H1 (cell line): ENCODE results near the gene RSPO3. TPM values are rescaled to one million over a fixed set of nuclear protein-coding genes. Genes with fewer than 3 reads are reported as not detected.

Experiments used
- CTCF ChIA-PET: fragments of 300-600 bp; sonication (Branson Sonifier 250); formaldehyde crosslinking; loops from one replicate; lab custom pipeline; 2021; ENCODE audit not compliant: partially characterized antibody; lab: Charles Lee
- POLR2A ChIA-PET: fragments of 300-600 bp; sonication (Branson Sonifier 250); formaldehyde crosslinking; loops from one replicate; lab custom pipeline; 2021; ENCODE audit warnings: inconsistent platforms; ENCODE audit not compliant: partially characterized antibody; lab: Charles Lee
- DNase-seq, 2 experiments: peaks; one replicate each; pipeline versions ENCODE4 v3.0.0 to v3.0.0-alpha.2; 2010 to 2022; ENCODE audit warnings: low spot score in 2 of 2, low read depth in 1 of 2, mixed read lengths in 1 of 2
- FAIRE-seq: peaks from 2 replicates; lab custom pipeline; 2011; peaks lifted over from hg19 to GRCh38; lab: Jason Lieb, UNC
- H2AFZ ChIP-seq: 2 replicates; pipeline ENCODE4 v1.8.1; 2012; ENCODE audit warnings: low read length, inconsistent platforms
- H2AK5ac ChIP-seq: 2 replicates; pipeline ENCODE4 v1.6.1; 2013; ENCODE audit warnings: low read depth, low read length
- H2BK120ac ChIP-seq: replicated peaks from 2 replicates; pipeline ENCODE3; 2013; ENCODE audit warnings: low read depth, low read length, inconsistent platforms
- H2BK12ac ChIP-seq: 2 replicates; pipeline ENCODE4 v1.6.1; 2013; ENCODE audit warnings: low read depth, low read length
- H2BK15ac ChIP-seq: 2 replicates; pipeline ENCODE4 v1.6.1; 2013; ENCODE audit warnings: low read length
- H2BK20ac ChIP-seq: 2 replicates; pipeline ENCODE4 v1.6.1; 2013; ENCODE audit warnings: low read length
- H2BK5ac ChIP-seq: 2 replicates; pipeline ENCODE4 v1.6.1; 2013; ENCODE audit warnings: low read depth, low read length
- H3K14ac ChIP-seq: 2 replicates; pipeline ENCODE4 v1.6.1; 2013; ENCODE audit warnings: inconsistent platforms; ENCODE audit not compliant: insufficient read length
- H3K18ac ChIP-seq: 2 replicates; pipeline ENCODE4 v1.6.1; 2013; ENCODE audit warnings: low read length; ENCODE audit errors: extremely low read depth
- H3K23ac ChIP-seq: 2 replicates; pipeline ENCODE4 v1.6.1; 2013; ENCODE audit warnings: inconsistent platforms; ENCODE audit not compliant: insufficient read length
- H3K23me2 ChIP-seq: 2 replicates; pipeline ENCODE4 v1.6.1; 2013; ENCODE audit warnings: low read depth, low read length
- H3K27ac ChIP-seq: 2 replicates; pipeline ENCODE4 v1.6.1; 2011; ENCODE audit warnings: low read depth, low read length, inconsistent platforms
- H3K27me3 ChIP-seq, 4 experiments: replicated peaks in 1 of 4; 1 replicate in 1 of 4; 2 replicates in 3 of 4; pipeline versions ENCODE4 v1.6.1 to v1.8.1; 2011 to 2013; ENCODE audit warnings: low read length in 3 of 4, mild to moderate bottlenecking in 3 of 4, inconsistent platforms in 2 of 4, mixed read lengths in 2 of 4, moderate library complexity in 1 of 4; ENCODE audit not compliant: control insufficient read depth in 3 of 4, insufficient read depth in 3 of 4; ENCODE audit errors: extremely low read depth in 1 of 4
- H3K36me3 ChIP-seq, 4 experiments: 2 replicates each; pipeline versions ENCODE4 v1.6.1 to v1.8.1; 2011 to 2013; ENCODE audit warnings: mild to moderate bottlenecking in 4 of 4, low read length in 3 of 4, moderate library complexity in 2 of 4, control low read depth in 1 of 4, inconsistent platforms in 1 of 4; ENCODE audit not compliant: insufficient read depth in 4 of 4, control insufficient read depth in 2 of 4
- H3K4ac ChIP-seq: replicated peaks from 2 replicates; pipeline ENCODE3; 2013; ENCODE audit warnings: low read length, low read depth, mixed read lengths, inconsistent platforms; ENCODE audit not compliant: insufficient read length
- H3K4me1 ChIP-seq, 4 experiments: replicated peaks in 1 of 4; 1 replicate in 1 of 4; 2 replicates in 3 of 4; pipeline versions ENCODE4 v1.6.1 to v1.8.1; 2011 to 2013; ENCODE audit warnings: low read length in 3 of 4, inconsistent platforms in 2 of 4, mixed read lengths in 1 of 4; ENCODE audit not compliant: insufficient read depth in 4 of 4, control insufficient read depth in 3 of 4
- H3K4me2 ChIP-seq, 2 experiments: 2 replicates each; pipeline versions ENCODE4 v1.6.1 to v1.8.1; 2011 to 2013; ENCODE audit warnings: low read depth in 2 of 2, low read length in 2 of 2, control low read depth in 1 of 2, inconsistent platforms in 1 of 2, mild to moderate bottlenecking in 1 of 2; ENCODE audit not compliant: insufficient read depth in 1 of 2
- H3K4me3 ChIP-seq, 4 experiments: fragments of 200-600, 300-600 bp in 1 of 4; sonication (generic), shearing (Covaris generic), sonication (Bioruptor Twin) in 1 of 4; 2 replicates each; pipeline versions ENCODE4 v1.5.1 to v1.8.1; 2011 to 2016; ENCODE audit warnings: low read length in 4 of 4, low read depth in 3 of 4, control low read depth in 2 of 4, inconsistent platforms in 2 of 4, mild to moderate bottlenecking in 2 of 4, mixed read lengths in 1 of 4, moderate library complexity in 1 of 4; ENCODE audit not compliant: insufficient read depth in 2 of 4; ENCODE audit errors: extremely low read depth in 1 of 4
- H3K56ac ChIP-seq: replicated peaks from 2 replicates; pipeline ENCODE3; 2013; ENCODE audit warnings: low read depth, mild to moderate bottlenecking, mixed read lengths, low read length, inconsistent platforms; ENCODE audit not compliant: insufficient read length
- H3K79me1 ChIP-seq: 2 replicates; pipeline ENCODE4 v1.6.1; 2013; ENCODE audit warnings: low read depth, low read length, control low read depth
- H3K79me2 ChIP-seq, 2 experiments: 2 replicates each; pipeline versions ENCODE4 v1.6.1 to v1.8.1; 2012 to 2013; ENCODE audit warnings: low read length in 2 of 2, mild to moderate bottlenecking in 2 of 2, inconsistent platforms in 1 of 2; ENCODE audit not compliant: insufficient read depth in 2 of 2, control insufficient read depth in 1 of 2
- H3K9ac ChIP-seq, 4 experiments: replicated peaks in 1 of 4; 1 replicate in 1 of 4; 2 replicates in 3 of 4; pipeline versions ENCODE4 v1.6.1 to v1.8.1; 2011 to 2013; ENCODE audit warnings: low read depth in 3 of 4, low read length in 3 of 4, control low read depth in 2 of 4, mild to moderate bottlenecking in 2 of 4, moderate library complexity in 2 of 4, inconsistent platforms in 1 of 4; ENCODE audit errors: extremely low read depth in 1 of 4
- H3K9me3 ChIP-seq, 2 experiments: 2 replicates each; pipeline versions ENCODE4 v1.6.1 to v1.8.1; 2012 to 2013; ENCODE audit warnings: mild to moderate bottlenecking in 2 of 2, moderate library complexity in 2 of 2, control low read depth in 1 of 2, inconsistent platforms in 1 of 2, low read depth in 1 of 2, low read length in 1 of 2, mixed read lengths in 1 of 2; ENCODE audit not compliant: insufficient read depth in 2 of 2
- H4K20me1 ChIP-seq, 2 experiments: replicated peaks in 1 of 2; 2 replicates each; pipeline versions ENCODE3 to v1.8.1; 2011 to 2013; ENCODE audit warnings: inconsistent platforms in 2 of 2, low read length in 2 of 2, mild to moderate bottlenecking in 1 of 2; ENCODE audit not compliant: insufficient read depth in 2 of 2, control insufficient read depth in 1 of 2
- H4K5ac ChIP-seq: 2 replicates; pipeline ENCODE4 v1.6.1; 2013; ENCODE audit warnings: low read length, low read depth, mixed read lengths, inconsistent platforms; ENCODE audit not compliant: insufficient read length
- H4K8ac ChIP-seq: 2 replicates; pipeline ENCODE4 v1.8.0; 2013; ENCODE audit warnings: mild to moderate bottlenecking, moderate library complexity, low read length, inconsistent platforms; ENCODE audit not compliant: insufficient read depth; ENCODE audit errors: extremely low read depth
- H4K91ac ChIP-seq: replicated peaks from 2 replicates; pipeline ENCODE3; 2013; ENCODE audit warnings: low read length, mixed read lengths, inconsistent platforms; ENCODE audit not compliant: insufficient read length
- KDM4A ChIP-seq: IDR thresholded peaks from one replicate; pipeline ENCODE4 v1.7.1; 2012; ENCODE audit warnings: low read depth, mild to moderate bottlenecking, moderate library complexity, low read length, inconsistent platforms; ENCODE audit not compliant: severe bottlenecking
- polyA plus RNA-seq, 7 experiments: library from polyadenylated mRNA; depleted of rRNA in 3 of 7; stranded (reverse) in 5 of 7; unstranded in 2 of 7; fragments of >200 nt in 5 of 7; fragments of 200-250 nt in 2 of 7; gene quantifications; 1 replicate in 5 of 7; 2 replicates in 1 of 7; 4 replicates in 1 of 7; pipeline versions ENCODE4 v1.2.1 to v1.2.3, GENCODE V29; 2011 to 2013; ENCODE audit warnings: missing spikeins in 2 of 7, mixed read lengths in 2 of 7
- total RNA-seq: library from RNA; stranded (reverse); fragmentation: NEBNext Ultra II Directional; extraction: Animal tissue kit (Norgen Biotek cat#: 25700); gene quantifications from 2 replicates; pipeline ENCODE4 v1.2.1, GENCODE V29; 2021

Gene RSPO3
- total and polyA plus RNA-seq, 2 of the 8 experiments (the other 6 are each of a cell fraction or from before 2014, with no cell fraction given) = not detected

GRCh38 chr6:127124680-127125079, 6.2 kb downstream of the RSPO3 start:
- H3K36me3 ChIP-seq = no peaks in the 10 kb centered on the region
- no peak for FAIRE-seq
- H3K4me1 ChIP-seq = peaks cover 0 to 16% (median 12%) of the 10 kb centered on the region in 4 experiments; a peak in 6 of 7 replicates
- H2BK20ac ChIP-seq = no peak overlapping the region
- H2BK120ac ChIP-seq = no peak overlapping the region
- H3K4me2 ChIP-seq = no peak overlapping the region
- H4K5ac ChIP-seq = no peak overlapping the region
- H3K4ac ChIP-seq = no peak overlapping the region
- no peak for DNase-seq
- H2BK5ac ChIP-seq = no peak overlapping the region
- ChIA-PET POLR2A (no interaction called here), CTCF (no interaction called here)
- H2AFZ ChIP-seq = no peak overlapping the region
- H3K56ac ChIP-seq = no peak overlapping the region
- H2AK5ac ChIP-seq = no peak overlapping the region
- no peak for TF ChIP-seq KDM4A
- H2BK12ac ChIP-seq = no peak overlapping the region
- no peaks in the 10 kb centered on the region for H3K79me1 ChIP-seq
- H3K23me2 ChIP-seq = peaks cover 6% of the 10 kb centered on the region; the same call in 1 of the 2 replicates
- H3K4me3 ChIP-seq = no peak overlapping the region
- no peaks in the 10 kb centered on the region for H3K9me3 ChIP-seq
- H3K14ac ChIP-seq = no peak overlapping the region
- no peak overlapping the region for H4K91ac ChIP-seq
- H2BK15ac ChIP-seq = no peak overlapping the region
- no peak overlapping the region for H3K9ac ChIP-seq
- no peak overlapping the region for H3K18ac ChIP-seq
- no peak overlapping the region for H3K27ac ChIP-seq
- H4K8ac ChIP-seq = no peak overlapping the region
- peaks cover 16 to 19% (median 17%) of the 10 kb centered on the region in 4 experiments for H3K27me3 ChIP-seq
- no peak overlapping the region for H3K23ac ChIP-seq
- no peaks in the 10 kb centered on the region for H3K79me2 ChIP-seq
- H4K20me1 ChIP-seq = peaks cover 6 to 9% of the 10 kb centered on the region in 2 experiments
